ENCODE data around the gene ABCA10. TPM values are rescaled to one million over a fixed set of nuclear protein-coding genes. Genes with fewer than 3 reads are reported as not detected.

The ABCA10 gene
- total and polyA plus RNA-seq, 2 of the 13 experiments (the other 11 are each of a cell fraction or from before 2014, with no cell fraction given), result 0.02 to 0.08 TPM

DNA sequence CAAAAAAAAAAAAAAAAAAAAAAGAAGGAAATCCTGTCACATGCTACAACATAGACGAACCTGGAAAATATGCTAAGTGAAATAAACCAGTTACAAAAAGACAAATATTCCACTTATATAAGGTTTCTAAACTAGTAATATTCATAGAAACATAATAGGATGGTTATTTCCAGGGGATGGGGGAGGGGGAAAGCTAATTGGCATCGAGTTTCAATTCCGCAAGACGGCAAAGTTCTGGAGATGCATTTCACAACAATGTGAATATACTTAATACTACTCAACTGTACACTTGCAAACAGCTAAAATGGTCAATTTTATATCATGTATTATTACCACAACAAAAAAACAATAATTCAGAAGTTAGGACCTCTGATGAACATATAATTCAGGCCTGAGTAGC is 130.0 kb downstream of the ABCA10 start:
- ChIA-PET POLR2A (no interaction called here), CTCF (ENCODE audit: low intra/inter-chr PET ratio, low total read pairs) (no interaction called here)
- ATAC-seq, result no peak
- no peaks in the 10 kb centered on the region for H3K9me3 ChIP-seq (ENCODE audit: low read length)
- intact Hi-C loops (cut with micrococcal nuclease; ENCODE audit: unreplicated experiment) (no loop called here), in situ Hi-C loops (cut with HindIII; ENCODE audit: extremely low pct_ligation_motif_present, low pct_unique_long_range_greater_than_20kb) (no loop called here)
- no peak overlapping the region for H3K27ac ChIP-seq (ENCODE audit: extremely low read length, insufficient read depth, low read length)
- no peak overlapping the region for H3K4me3 ChIP-seq (replicated peaks in 1 of 3; ENCODE audit: insufficient read depth in 1 of 3, low read depth in 2 of 3, low read length in 3 of 3)
- no peaks in the 10 kb centered on the region for H3K27me3 ChIP-seq (ENCODE audit: control insufficient read depth in 1 of 2, insufficient read depth in 2 of 2, low read length in 2 of 2)
- H3K79me2 ChIP-seq (ENCODE audit: insufficient read depth, low read length), result no peaks in the 10 kb centered on the region
- no peak overlapping the region for H3K4me2 ChIP-seq (ENCODE audit: low read depth, low read length)
- 73% methylated on average over 4 of the region's 4 CpGs for WGBS (ENCODE audit: low lambda C conversion rate)
- peaks cover 18% of the 10 kb centered on the region for H3K4me1 ChIP-seq (ENCODE audit: insufficient read depth, low read length)
- H3K36me3 ChIP-seq (replicated peaks in 1 of 2; ENCODE audit: control insufficient read depth in 1 of 2, insufficient read depth in 2 of 2, low read length in 2 of 2), result no peaks in the 10 kb centered on the region
- H3K9ac ChIP-seq (ENCODE audit: insufficient read depth, low read depth, low read length), result no peak overlapping the region
- H4K20me1 ChIP-seq (ENCODE audit: insufficient read depth, low read length), result no peaks in the 10 kb centered on the region
- H2AFZ ChIP-seq (ENCODE audit: low read length), result no peak overlapping the region
- DNase-seq (ENCODE audit: low spot score), result no peak
- no TSS peak for BruUV-seq (replicated peaks)
- no peak for FAIRE-seq
- TF ChIP-seq, protein P1, sequence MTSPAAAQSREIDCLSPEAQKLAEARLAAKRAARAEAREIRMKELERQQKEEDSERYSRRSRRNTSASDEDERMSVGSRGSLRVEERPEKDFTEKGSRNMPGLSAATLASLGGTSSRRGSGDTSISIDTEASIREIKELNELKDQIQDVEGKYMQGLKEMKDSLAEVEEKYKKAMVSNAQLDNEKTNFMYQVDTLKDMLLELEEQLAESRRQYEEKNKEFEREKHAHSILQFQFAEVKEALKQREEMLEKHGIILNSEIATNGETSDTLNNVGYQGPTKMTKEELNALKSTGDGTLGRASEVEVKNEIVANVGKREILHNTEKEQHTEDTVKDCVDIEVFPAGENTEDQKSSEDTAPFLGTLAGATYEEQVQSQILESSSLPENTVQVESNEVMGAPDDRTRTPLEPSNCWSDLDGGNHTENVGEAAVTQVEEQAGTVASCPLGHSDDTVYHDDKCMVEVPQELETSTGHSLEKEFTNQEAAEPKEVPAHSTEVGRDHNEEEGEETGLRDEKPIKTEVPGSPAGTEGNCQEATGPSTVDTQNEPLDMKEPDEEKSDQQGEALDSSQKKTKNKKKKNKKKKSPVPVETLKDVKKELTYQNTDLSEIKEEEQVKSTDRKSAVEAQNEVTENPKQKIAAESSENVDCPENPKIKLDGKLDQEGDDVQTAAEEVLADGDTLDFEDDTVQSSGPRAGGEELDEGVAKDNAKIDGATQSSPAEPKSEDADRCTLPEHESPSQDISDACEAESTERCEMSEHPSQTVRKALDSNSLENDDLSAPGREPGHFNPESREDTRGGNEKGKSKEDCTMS (CRISPR knock-in tag; conservative IDR thresholded peaks at IDR 0.05), result no peak
- TF ChIP-seq NRL (CRISPR knock-in tag; IDR thresholded peaks at IDR 0.05; ENCODE audit: borderline replicate concordance) (no peak), ZNF530 (CRISPR knock-in tag; IDR thresholded peaks at IDR 0.05; ENCODE audit: low read depth) (no peak), ZNF292 (CRISPR knock-in tag; IDR thresholded peaks at IDR 0.05; ENCODE audit: borderline replicate concordance, low read depth) (no peak), ZNF678 (CRISPR knock-in tag; IDR thresholded peaks at IDR 0.05) (no peak), TAF15 (IDR thresholded peaks at IDR 0.05; ENCODE audit: low read depth, low read length, poor library complexity, severe bottlenecking) (no peak), ZNF180 (CRISPR knock-in tag; IDR thresholded peaks at IDR 0.05; ENCODE audit: borderline replicate concordance, low read depth) (no peak), FOXP4 (CRISPR knock-in tag; IDR thresholded peaks at IDR 0.05) (no peak), SPEN (CRISPR knock-in tag; IDR thresholded peaks at IDR 0.05; ENCODE audit: low read depth) (no peak)
- TF ChIP-seq, protein P2, sequence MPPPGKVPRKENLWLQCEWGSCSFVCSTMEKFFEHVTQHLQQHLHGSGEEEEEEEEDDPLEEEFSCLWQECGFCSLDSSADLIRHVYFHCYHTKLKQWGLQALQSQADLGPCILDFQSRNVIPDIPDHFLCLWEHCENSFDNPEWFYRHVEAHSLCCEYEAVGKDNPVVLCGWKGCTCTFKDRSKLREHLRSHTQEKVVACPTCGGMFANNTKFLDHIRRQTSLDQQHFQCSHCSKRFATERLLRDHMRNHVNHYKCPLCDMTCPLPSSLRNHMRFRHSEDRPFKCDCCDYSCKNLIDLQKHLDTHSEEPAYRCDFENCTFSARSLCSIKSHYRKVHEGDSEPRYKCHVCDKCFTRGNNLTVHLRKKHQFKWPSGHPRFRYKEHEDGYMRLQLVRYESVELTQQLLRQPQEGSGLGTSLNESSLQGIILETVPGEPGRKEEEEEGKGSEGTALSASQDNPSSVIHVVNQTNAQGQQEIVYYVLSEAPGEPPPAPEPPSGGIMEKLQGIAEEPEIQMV (CRISPR knock-in tag; IDR thresholded peaks at IDR 0.05; ENCODE audit: low read depth), result no peak
- TF ChIP-seq, protein P3, sequence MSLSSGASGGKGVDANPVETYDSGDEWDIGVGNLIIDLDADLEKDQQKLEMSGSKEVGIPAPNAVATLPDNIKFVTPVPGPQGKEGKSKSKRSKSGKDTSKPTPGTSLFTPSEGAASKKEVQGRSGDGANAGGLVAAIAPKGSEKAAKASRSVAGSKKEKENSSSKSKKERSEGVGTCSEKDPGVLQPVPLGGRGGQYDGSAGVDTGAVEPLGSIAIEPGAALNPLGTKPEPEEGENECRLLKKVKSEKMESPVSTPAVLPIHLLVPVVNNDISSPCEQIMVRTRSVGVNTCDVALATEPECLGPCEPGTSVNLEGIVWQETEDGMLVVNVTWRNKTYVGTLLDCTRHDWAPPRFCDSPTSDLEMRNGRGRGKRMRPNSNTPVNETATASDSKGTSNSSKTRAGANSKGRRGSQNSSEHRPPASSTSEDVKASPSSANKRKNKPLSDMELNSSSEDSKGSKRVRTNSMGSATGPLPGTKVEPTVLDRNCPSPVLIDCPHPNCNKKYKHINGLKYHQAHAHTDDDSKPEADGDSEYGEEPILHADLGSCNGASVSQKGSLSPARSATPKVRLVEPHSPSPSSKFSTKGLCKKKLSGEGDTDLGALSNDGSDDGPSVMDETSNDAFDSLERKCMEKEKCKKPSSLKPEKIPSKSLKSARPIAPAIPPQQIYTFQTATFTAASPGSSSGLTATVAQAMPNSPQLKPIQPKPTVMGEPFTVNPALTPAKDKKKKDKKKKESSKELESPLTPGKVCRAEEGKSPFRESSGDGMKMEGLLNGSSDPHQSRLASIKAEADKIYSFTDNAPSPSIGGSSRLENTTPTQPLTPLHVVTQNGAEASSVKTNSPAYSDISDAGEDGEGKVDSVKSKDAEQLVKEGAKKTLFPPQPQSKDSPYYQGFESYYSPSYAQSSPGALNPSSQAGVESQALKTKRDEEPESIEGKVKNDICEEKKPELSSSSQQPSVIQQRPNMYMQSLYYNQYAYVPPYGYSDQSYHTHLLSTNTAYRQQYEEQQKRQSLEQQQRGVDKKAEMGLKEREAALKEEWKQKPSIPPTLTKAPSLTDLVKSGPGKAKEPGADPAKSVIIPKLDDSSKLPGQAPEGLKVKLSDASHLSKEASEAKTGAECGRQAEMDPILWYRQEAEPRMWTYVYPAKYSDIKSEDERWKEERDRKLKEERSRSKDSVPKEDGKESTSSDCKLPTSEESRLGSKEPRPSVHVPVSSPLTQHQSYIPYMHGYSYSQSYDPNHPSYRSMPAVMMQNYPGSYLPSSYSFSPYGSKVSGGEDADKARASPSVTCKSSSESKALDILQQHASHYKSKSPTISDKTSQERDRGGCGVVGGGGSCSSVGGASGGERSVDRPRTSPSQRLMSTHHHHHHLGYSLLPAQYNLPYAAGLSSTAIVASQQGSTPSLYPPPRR (CRISPR knock-in tag; IDR thresholded peaks at IDR 0.05; ENCODE audit: borderline replicate concordance), result no peak
- TF ChIP-seq, protein P4, sequence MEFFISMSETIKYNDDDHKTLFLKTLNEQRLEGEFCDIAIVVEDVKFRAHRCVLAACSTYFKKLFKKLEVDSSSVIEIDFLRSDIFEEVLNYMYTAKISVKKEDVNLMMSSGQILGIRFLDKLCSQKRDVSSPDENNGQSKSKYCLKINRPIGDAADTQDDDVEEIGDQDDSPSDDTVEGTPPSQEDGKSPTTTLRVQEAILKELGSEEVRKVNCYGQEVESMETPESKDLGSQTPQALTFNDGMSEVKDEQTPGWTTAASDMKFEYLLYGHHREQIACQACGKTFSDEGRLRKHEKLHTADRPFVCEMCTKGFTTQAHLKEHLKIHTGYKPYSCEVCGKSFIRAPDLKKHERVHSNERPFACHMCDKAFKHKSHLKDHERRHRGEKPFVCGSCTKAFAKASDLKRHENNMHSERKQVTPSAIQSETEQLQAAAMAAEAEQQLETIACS (CRISPR knock-in tag; IDR thresholded peaks at IDR 0.05), result no peak
